Parathyroid adenoma (tissue), 2 donors: ENCODE measurements around the gene SLC7A5.

ENCODE experiments used
- H2AFZ ChIP-seq: fragments of 300-600 bp; sonication (generic); one replicate; pipeline ENCODE4 v1.7.0; 2017; ENCODE audit warnings: antibody characterized with exemption, mild to moderate bottlenecking
- H3K27ac ChIP-seq: fragments of 300-600 bp; sonication (generic); one replicate; pipeline ENCODE4 v1.7.0; 2017
- H3K27me3 ChIP-seq: fragments of 300-600 bp; sonication (generic); one replicate; pipeline ENCODE4 v1.7.0; 2017; ENCODE audit warnings: low read length; ENCODE audit not compliant: control insufficient read depth, insufficient read depth
- H3K36me3 ChIP-seq: fragments of 300-600 bp; sonication (generic); one replicate; pipeline ENCODE4 v1.7.0; 2017; ENCODE audit warnings: low read length; ENCODE audit not compliant: control insufficient read depth, insufficient read depth
- H3K4me1 ChIP-seq: fragments of 300-600 bp; sonication (generic); one replicate; pipeline ENCODE4 v1.7.0; 2017; ENCODE audit warnings: control low read depth
- H3K4me2 ChIP-seq: fragments of 300-600 bp; sonication (generic); one replicate; pipeline ENCODE4 v1.7.0; 2017; ENCODE audit warnings: low read length
- H3K4me3 ChIP-seq: fragments of 300-600 bp; sonication (generic); one replicate; pipeline ENCODE4 v1.7.0; 2017; ENCODE audit warnings: low read depth, low read length
- H3K79me2 ChIP-seq: fragments of 300-600 bp; sonication (generic); one replicate; pipeline ENCODE4 v1.7.0; 2017; ENCODE audit warnings: control low read depth
- H3K9ac ChIP-seq: fragments of 300-600 bp; sonication (generic); one replicate; pipeline ENCODE4 v1.7.0; 2017; ENCODE audit warnings: mild to moderate bottlenecking
- H3K9me3 ChIP-seq: fragments of 300-600 bp; sonication (generic); one replicate; pipeline ENCODE4 v1.7.0; 2017; ENCODE audit warnings: low read length; ENCODE audit not compliant: control insufficient read depth
- CTCF ChIP-seq: fragments of 300-600 bp; sonication (generic); IDR thresholded peaks from one replicate; pipeline ENCODE4 v1.7.0; 2017; ENCODE audit warnings: antibody characterized with exemption, mild to moderate bottlenecking
- donor health status: primary hyperparathyroidism.

SLC7A5 gene

GRCh38 chr16:87824991-87825841 is 44.1 kb downstream of the SLC7A5 start:
- no peaks in the 10 kb centered on the region for H3K27me3 ChIP-seq
- no peak overlapping the region for H3K9ac ChIP-seq
- no peaks in the 10 kb centered on the region for H3K9me3 ChIP-seq
- H3K79me2 ChIP-seq = no peaks in the 10 kb centered on the region
- H3K4me1 ChIP-seq = no peaks in the 10 kb centered on the region
- no peak overlapping the region for H3K4me3 ChIP-seq
- H2AFZ ChIP-seq = no peak overlapping the region
- no peak overlapping the region for H3K4me2 ChIP-seq
- no peak for TF ChIP-seq CTCF
- no peak overlapping the region for H3K27ac ChIP-seq
- no peaks in the 10 kb centered on the region for H3K36me3 ChIP-seq

GRCh38 chr16:87824016-87824990 is 45.0 kb downstream of the SLC7A5 start:
- Histone ChIP-seq H3K9ac (no peak overlapping the region), H3K9me3 (no peaks in the 10 kb centered on the region), H3K4me3 (no peak overlapping the region), H3K79me2 (no peaks in the 10 kb centered on the region), H2AFZ (no peak overlapping the region), H3K27me3 (no peaks in the 10 kb centered on the region), H3K27ac (no peak overlapping the region), H3K36me3 (no peaks in the 10 kb centered on the region), H3K4me1 (no peaks in the 10 kb centered on the region), H3K4me2 (no peak overlapping the region)
- no peak for TF ChIP-seq CTCF

GRCh38 chr16:87823181-87823929 is 46.0 kb downstream of the SLC7A5 start:
- H3K27ac ChIP-seq = no peak overlapping the region

More at GRCh38 chr16:87823181-87823929, 46.0 kb downstream of the SLC7A5 start:
- Histone ChIP-seq H3K27me3 (no peaks in the 10 kb centered on the region), H2AFZ (no peak overlapping the region), H3K9me3 (no peaks in the 10 kb centered on the region), H3K4me3 (no peak overlapping the region), H3K4me2 (no peak overlapping the region), H3K4me1 (no peaks in the 10 kb centered on the region), H3K9ac (no peak overlapping the region), H3K79me2 (no peaks in the 10 kb centered on the region), H3K36me3 (no peaks in the 10 kb centered on the region)
- no peak for TF ChIP-seq CTCF
